ENCODE results near the gene P3H3.
"Not testable (repeated sequence)": the region's sequence is repeated elsewhere in the genome, so short reads cannot be mapped to it uniquely, and the experiment has no call there.

The P3H3 gene

DNA sequence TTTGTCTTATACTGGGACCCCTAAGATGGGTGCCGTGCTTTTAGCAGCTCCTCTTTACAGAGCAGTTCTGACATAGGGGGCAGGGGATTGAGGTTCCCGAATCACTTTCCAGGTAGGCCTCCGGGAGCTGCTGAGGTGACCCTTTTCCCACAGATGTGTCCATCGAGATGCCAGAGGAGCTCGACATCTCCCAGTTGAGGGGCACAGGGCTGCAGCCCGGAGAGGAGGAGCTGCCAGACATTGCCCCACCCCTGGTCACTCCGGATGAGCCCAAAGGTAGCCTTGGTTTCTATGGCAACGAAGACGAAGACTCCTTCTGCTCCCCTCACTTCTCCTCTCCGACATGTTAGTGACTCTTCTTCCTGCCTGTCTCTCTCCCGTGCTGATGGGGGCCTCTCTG is 34.8 kb downstream of the P3H3 start:
- no peak overlapping the region for H3K4me3 ChIP-seq (IDR thresholded peaks at IDR 0.05; ENCODE audit: insufficient read depth, low read depth, low read length)
- no peak overlapping the region for H3K4me2 ChIP-seq
- no peaks in the 10 kb centered on the region for H3K27me3 ChIP-seq (ENCODE audit: insufficient read depth, low read depth)
- H3K27ac ChIP-seq = no peak overlapping the region
- no peak overlapping the region for H2AFZ ChIP-seq (ENCODE audit: low read depth)
- 0 out of 2 replicates have a peak, but pooled peaks cover 2% of the 10 kb centered on the region for H4K20me1 ChIP-seq (ENCODE audit: insufficient read depth)
- peaks cover 6% of the 10 kb centered on the region for H3K79me2 ChIP-seq (ENCODE audit: insufficient read depth, low read depth)
- TF ChIP-seq, protein P1, sequence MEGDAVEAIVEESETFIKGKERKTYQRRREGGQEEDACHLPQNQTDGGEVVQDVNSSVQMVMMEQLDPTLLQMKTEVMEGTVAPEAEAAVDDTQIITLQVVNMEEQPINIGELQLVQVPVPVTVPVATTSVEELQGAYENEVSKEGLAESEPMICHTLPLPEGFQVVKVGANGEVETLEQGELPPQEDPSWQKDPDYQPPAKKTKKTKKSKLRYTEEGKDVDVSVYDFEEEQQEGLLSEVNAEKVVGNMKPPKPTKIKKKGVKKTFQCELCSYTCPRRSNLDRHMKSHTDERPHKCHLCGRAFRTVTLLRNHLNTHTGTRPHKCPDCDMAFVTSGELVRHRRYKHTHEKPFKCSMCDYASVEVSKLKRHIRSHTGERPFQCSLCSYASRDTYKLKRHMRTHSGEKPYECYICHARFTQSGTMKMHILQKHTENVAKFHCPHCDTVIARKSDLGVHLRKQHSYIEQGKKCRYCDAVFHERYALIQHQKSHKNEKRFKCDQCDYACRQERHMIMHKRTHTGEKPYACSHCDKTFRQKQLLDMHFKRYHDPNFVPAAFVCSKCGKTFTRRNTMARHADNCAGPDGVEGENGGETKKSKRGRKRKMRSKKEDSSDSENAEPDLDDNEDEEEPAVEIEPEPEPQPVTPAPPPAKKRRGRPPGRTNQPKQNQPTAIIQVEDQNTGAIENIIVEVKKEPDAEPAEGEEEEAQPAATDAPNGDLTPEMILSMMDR (conservative IDR thresholded peaks at IDR 0.05; ENCODE audit: low read depth, low read length) = no peak
- peaks cover 7% of the 10 kb centered on the region for H3K4me1 ChIP-seq (ENCODE audit: low read depth, poor library complexity, severe bottlenecking)
- no peak overlapping the region for H3K9ac ChIP-seq
- no peaks in the 10 kb centered on the region; the same call in 1 of the 2 replicates for H3K36me3 ChIP-seq (ENCODE audit: insufficient read depth)

- no peak overlapping the region for H3K27ac ChIP-seq
- no peaks in the 10 kb centered on the region; the same call in 1 of the 2 replicates for H3K36me3 ChIP-seq (ENCODE audit: insufficient read depth)
- peaks cover 8% of the 10 kb centered on the region for H3K4me1 ChIP-seq (ENCODE audit: low read depth, poor library complexity, severe bottlenecking)
- H4K20me1 ChIP-seq (ENCODE audit: insufficient read depth) = peaks cover 8% of the 10 kb centered on the region; the same call in 1 of the 2 replicates
- H3K4me3 ChIP-seq (IDR thresholded peaks at IDR 0.05; ENCODE audit: insufficient read depth, low read depth, low read length) = no peak overlapping the region
- TF ChIP-seq, protein P1 (conservative IDR thresholded peaks at IDR 0.05; ENCODE audit: low read depth, low read length) = no peak
- H3K4me2 ChIP-seq = no peak overlapping the region
- peaks cover 14% of the 10 kb centered on the region for H3K79me2 ChIP-seq (ENCODE audit: insufficient read depth, low read depth)
- no peak overlapping the region for H3K9ac ChIP-seq
- no peaks in the 10 kb centered on the region for H3K27me3 ChIP-seq (ENCODE audit: insufficient read depth, low read depth)
- no peak overlapping the region for H2AFZ ChIP-seq (ENCODE audit: low read depth)
Observed at GRCh38 chr12:6863586-6864321, 35.5 kb downstream of the P3H3 start.

GRCh38 chr12:6865307-6865706 is 37.1 kb downstream of the P3H3 start:
- not testable (repeated sequence) for H3K4me3 ChIP-seq (IDR thresholded peaks at IDR 0.05; ENCODE audit: insufficient read depth, low read depth, low read length); H2AFZ ChIP-seq (ENCODE audit: low read depth); H3K9ac ChIP-seq; H3K27ac ChIP-seq; H3K36me3 ChIP-seq (ENCODE audit: insufficient read depth); H3K27me3 ChIP-seq (ENCODE audit: insufficient read depth, low read depth); H3K4me2 ChIP-seq
- Histone ChIP-seq H3K4me1 (ENCODE audit: low read depth, poor library complexity, severe bottlenecking) (peaks cover 21% of the 10 kb centered on the region), H3K79me2 (ENCODE audit: insufficient read depth, low read depth) (peaks cover 25% of the 10 kb centered on the region), H4K20me1 (ENCODE audit: insufficient read depth) (peaks cover 12% of the 10 kb centered on the region; the same call in 1 of the 2 replicates)

DNA sequence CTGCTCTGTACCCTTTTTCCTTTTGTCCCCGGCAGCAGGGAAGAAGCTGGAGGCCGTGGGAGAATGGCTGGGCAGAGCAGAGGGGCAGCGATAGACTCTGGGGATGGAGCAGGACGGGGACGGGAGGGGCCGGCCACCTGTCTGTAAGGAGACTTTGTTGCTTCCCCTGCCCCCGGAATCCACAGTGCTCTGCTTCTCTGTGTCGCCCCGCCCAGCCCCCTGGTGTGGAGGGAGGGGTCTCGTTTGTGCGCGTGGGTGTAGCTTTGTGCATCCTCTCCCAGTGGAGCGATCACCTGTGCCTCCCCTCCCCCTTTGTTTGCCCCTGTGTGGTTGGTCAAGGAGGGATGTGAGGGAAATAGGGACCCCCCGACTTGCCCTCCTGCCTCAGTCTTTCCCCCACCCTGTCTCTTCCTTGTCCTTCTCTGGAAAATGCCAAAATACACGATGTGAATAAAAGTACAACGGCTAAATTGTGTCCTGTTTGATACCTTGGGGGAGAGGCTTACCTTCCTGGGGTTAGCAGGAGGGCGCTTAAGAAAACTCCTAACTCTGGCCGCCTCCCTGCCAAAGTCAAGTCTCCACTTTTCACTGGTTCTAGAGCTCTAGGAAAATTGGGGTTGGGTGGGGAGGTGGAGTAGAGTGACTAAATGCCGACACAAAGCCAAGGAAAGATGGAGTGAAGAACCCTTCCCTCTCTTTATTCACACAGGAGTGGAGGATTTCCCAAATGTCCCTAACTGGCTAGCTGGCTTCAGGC is 38.1 kb downstream of the P3H3 start:
- Histone ChIP-seq H3K9ac (no peak overlapping the region), H4K20me1 (ENCODE audit: insufficient read depth) (peaks cover 12% of the 10 kb centered on the region; the same call in 1 of the 2 replicates), H3K79me2 (ENCODE audit: insufficient read depth, low read depth) (peaks cover 25% of the 10 kb centered on the region), H3K4me2 (peak overlapping the region; percentile 88), H2AFZ (ENCODE audit: low read depth) (peak overlapping the region; percentile 57; the same call in 1 of the 2 replicates), H3K4me3 (IDR thresholded peaks at IDR 0.05; ENCODE audit: insufficient read depth, low read depth, low read length) (peak overlapping the region; percentile 4), H3K36me3 (ENCODE audit: insufficient read depth) (no peaks in the 10 kb centered on the region; the same call in 1 of the 2 replicates), H3K4me1 (ENCODE audit: low read depth, poor library complexity, severe bottlenecking) (peaks cover 31% of the 10 kb centered on the region), H3K27ac (no peak overlapping the region), H3K27me3 (ENCODE audit: insufficient read depth, low read depth) (no peaks in the 10 kb centered on the region)
- TF ChIP-seq, protein P1 (conservative IDR thresholded peaks at IDR 0.05; ENCODE audit: low read depth, low read length) = no peak
